DOHH2 (cell line): Measurements from ENCODE around the gene GBA2.

ENCODE experiments used
- EZH2phosphoT487 ChIP-seq: fragments of 200-600 bp; sonication (generic); IDR thresholded peaks from 2 replicates; pipeline ENCODE4 v1.6.1; 2017; ENCODE audit warnings: borderline replicate concordance, mild to moderate bottlenecking, antibody characterized with exemption, low read length, moderate library complexity, mixed read lengths
- TF ChIP-seq, protein P1 (sequence below): fragments of 200-600 bp; sonication (generic); IDR thresholded peaks from one replicate; pipeline ENCODE4 v1.5.1; 2014; ENCODE audit warnings: antibody characterized with exemption, mild to moderate bottlenecking, low read depth, low read length; ENCODE audit not compliant: poor library complexity, severe bottlenecking

GRCh38 chr9:35748242-35748857 lies 678 bp downstream of the GBA2 start:
- TF ChIP-seq, protein P1, sequence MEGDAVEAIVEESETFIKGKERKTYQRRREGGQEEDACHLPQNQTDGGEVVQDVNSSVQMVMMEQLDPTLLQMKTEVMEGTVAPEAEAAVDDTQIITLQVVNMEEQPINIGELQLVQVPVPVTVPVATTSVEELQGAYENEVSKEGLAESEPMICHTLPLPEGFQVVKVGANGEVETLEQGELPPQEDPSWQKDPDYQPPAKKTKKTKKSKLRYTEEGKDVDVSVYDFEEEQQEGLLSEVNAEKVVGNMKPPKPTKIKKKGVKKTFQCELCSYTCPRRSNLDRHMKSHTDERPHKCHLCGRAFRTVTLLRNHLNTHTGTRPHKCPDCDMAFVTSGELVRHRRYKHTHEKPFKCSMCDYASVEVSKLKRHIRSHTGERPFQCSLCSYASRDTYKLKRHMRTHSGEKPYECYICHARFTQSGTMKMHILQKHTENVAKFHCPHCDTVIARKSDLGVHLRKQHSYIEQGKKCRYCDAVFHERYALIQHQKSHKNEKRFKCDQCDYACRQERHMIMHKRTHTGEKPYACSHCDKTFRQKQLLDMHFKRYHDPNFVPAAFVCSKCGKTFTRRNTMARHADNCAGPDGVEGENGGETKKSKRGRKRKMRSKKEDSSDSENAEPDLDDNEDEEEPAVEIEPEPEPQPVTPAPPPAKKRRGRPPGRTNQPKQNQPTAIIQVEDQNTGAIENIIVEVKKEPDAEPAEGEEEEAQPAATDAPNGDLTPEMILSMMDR: no peak
- TF ChIP-seq EZH2phosphoT487: no peak
